Endodermal cell (in vitro differentiated cells): ENCODE measurements around the gene BAIAP2. TPM values are rescaled to one million over a fixed set of nuclear protein-coding genes. Genes with fewer than 3 reads are reported as not detected.

Source experiments
- DNase-seq: peaks from one replicate; pipeline ENCODE4 v3.0.0-alpha.2; 2017
- H3K27ac ChIP-seq: 2 replicates; pipeline ENCODE4 v1.5.1; 2013; ENCODE audit warnings: mild to moderate bottlenecking, low read depth, low read length, moderate library complexity
- H3K27me3 ChIP-seq: 2 replicates; pipeline ENCODE4 v1.6.1; 2013; ENCODE audit warnings: mild to moderate bottlenecking, low read length, moderate library complexity; ENCODE audit not compliant: insufficient read depth, control insufficient read depth, poor library complexity, severe bottlenecking
- H3K36me3 ChIP-seq: 2 replicates; pipeline ENCODE4 v1.7.0; 2013; ENCODE audit warnings: mild to moderate bottlenecking, low read length, moderate library complexity; ENCODE audit not compliant: control insufficient read depth, insufficient read depth
- H3K4me1 ChIP-seq: one replicate; pipeline ENCODE4 v1.7.0; 2013; ENCODE audit warnings: low read length; ENCODE audit not compliant: control insufficient read depth, insufficient read depth
- H3K4me3 ChIP-seq: 2 replicates; pipeline ENCODE4 v1.5.1; 2013; ENCODE audit warnings: mild to moderate bottlenecking, low read length, moderate library complexity
- H3K9ac ChIP-seq: 2 replicates; pipeline ENCODE4 v1.6.1; 2013; ENCODE audit warnings: mild to moderate bottlenecking, low read length, moderate library complexity; ENCODE audit not compliant: poor library complexity, severe bottlenecking; ENCODE audit errors: extremely low read depth
- H3K9me3 ChIP-seq: 2 replicates; pipeline ENCODE4 v1.6.1; 2013; ENCODE audit warnings: mild to moderate bottlenecking, low read length, moderate library complexity; ENCODE audit not compliant: control insufficient read depth
- H3K27ac Mint-ChIP-seq: 2 replicates; pipeline ENCODE4 v1.8.0; 2020; ENCODE audit warnings: mixed read lengths
- H3K27me3 Mint-ChIP-seq: 2 replicates; pipeline ENCODE4 v1.8.0; 2021; ENCODE audit warnings: mild to moderate bottlenecking, mixed read lengths; ENCODE audit not compliant: insufficient read depth
- H3K36me3 Mint-ChIP-seq: 2 replicates; pipeline ENCODE4 v1.8.0; 2020; ENCODE audit warnings: low read depth, mixed read lengths
- H3K4me1 Mint-ChIP-seq: 2 replicates; pipeline ENCODE4 v1.8.0; 2020; ENCODE audit warnings: mixed read lengths
- H3K4me3 Mint-ChIP-seq: 2 replicates; pipeline ENCODE4 v1.8.0; 2020; ENCODE audit warnings: mild to moderate bottlenecking, moderate library complexity, mixed read lengths
- H3K9me3 Mint-ChIP-seq: 2 replicates; pipeline ENCODE4 v1.8.0; 2020; ENCODE audit warnings: mild to moderate bottlenecking, mixed read lengths
- WGBS, 2 experiments: methylation state at CpG; one replicate each; pipeline versions ENCODE4 v1.1.5 to v1.1.7; 2013; ENCODE audit warnings: missing lambda C conversion rate in 2 of 2, mixed read lengths in 1 of 2; ENCODE audit not compliant: insufficient coverage in 1 of 2, insufficient read length in 1 of 2; 5-methylcytosine and 5-hydroxymethylcytosine counted together
- total RNA-seq, 2 donors: library from RNA; stranded (reverse); fragmentation: NEBNext Ultra II Directional in 1 of 2; extraction: Animal tissue kit (Norgen Biotek cat#: 25700) in 1 of 2; gene quantifications; 2 replicates in 1 of 2; 3 replicates in 1 of 2; pipeline ENCODE4 v1.2.1, GENCODE V29; 2021
- TF ChIP-seq, protein P1 (sequence below): fragments of 200-600 bp; sonication (generic); conservative IDR thresholded peaks from 2 replicates; pipeline ENCODE4 v1.5.0; 2021; ENCODE audit warnings: antibody characterized with exemption, mild to moderate bottlenecking

The BAIAP2 gene
- total RNA-seq, 2 donors from 2014 or later = 24.9 to 32.7 TPM

DNA sequence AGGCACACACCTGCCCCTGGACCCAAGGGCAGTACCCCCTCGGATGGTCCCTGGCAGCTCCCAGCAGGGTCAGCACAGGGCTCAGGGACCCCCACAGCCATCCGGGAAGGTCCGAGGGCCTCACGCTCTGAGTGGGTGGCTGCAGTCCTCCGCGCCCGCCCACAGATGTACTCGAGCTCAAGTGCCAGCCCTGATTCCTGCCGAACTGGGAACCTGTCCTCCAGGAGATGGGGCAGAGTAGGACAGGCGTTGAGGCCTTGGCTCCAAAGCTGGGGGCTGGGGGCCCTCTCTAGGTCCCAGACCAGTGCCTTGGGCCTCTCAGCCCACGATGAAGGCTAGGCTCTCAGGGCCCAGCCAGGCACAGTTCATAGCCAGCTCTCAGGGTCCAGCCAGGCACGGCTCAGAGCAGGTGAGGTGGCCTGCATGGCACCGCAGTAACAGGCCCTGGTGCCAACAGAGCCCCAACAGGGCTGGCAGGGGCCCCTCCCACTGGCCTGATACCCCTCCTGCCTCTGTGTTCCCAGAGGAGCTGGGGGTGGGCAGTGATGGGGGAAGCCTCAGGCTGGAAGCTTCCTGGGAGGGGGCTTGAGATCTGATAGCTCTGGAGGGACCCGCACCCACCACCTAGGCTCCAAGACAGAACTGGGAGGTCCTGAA, 94.9 kb downstream of the BAIAP2 start:
- Histone ChIP-seq H3K9me3 (no peaks in the 10 kb centered on the region), H3K36me3 (no peaks in the 10 kb centered on the region), H3K27me3 (no peaks in the 10 kb centered on the region), H3K4me3 (no peak overlapping the region), H3K9ac (no peak overlapping the region), H3K27ac (no peak overlapping the region), H3K4me1 (no peaks in the 10 kb centered on the region)
- Mint-ChIP-seq H3K9me3 (no peaks in the 10 kb centered on the region), H3K36me3 (no peaks in the 10 kb centered on the region), H3K27ac (no peak overlapping the region), H3K4me3 (no peak overlapping the region), H3K27me3 (no peaks in the 10 kb centered on the region), H3K4me1 (no peaks in the 10 kb centered on the region)
- TF ChIP-seq, protein P1, sequence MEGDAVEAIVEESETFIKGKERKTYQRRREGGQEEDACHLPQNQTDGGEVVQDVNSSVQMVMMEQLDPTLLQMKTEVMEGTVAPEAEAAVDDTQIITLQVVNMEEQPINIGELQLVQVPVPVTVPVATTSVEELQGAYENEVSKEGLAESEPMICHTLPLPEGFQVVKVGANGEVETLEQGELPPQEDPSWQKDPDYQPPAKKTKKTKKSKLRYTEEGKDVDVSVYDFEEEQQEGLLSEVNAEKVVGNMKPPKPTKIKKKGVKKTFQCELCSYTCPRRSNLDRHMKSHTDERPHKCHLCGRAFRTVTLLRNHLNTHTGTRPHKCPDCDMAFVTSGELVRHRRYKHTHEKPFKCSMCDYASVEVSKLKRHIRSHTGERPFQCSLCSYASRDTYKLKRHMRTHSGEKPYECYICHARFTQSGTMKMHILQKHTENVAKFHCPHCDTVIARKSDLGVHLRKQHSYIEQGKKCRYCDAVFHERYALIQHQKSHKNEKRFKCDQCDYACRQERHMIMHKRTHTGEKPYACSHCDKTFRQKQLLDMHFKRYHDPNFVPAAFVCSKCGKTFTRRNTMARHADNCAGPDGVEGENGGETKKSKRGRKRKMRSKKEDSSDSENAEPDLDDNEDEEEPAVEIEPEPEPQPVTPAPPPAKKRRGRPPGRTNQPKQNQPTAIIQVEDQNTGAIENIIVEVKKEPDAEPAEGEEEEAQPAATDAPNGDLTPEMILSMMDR = no peak
- 87 to 100% methylated on average over 4 to 14 of the region's 14 CpGs for WGBS, 2 experiments
- DNase-seq = no peak

- H3K9ac ChIP-seq = no peak overlapping the region
- H3K4me3 ChIP-seq = no peak overlapping the region
- H3K27ac ChIP-seq = no peak overlapping the region
- WGBS, 2 experiments = 91 to 92% methylated on average over 23 to 41 of the region's 41 CpGs
- no peaks in the 10 kb centered on the region for H3K36me3 ChIP-seq
- TF ChIP-seq, protein P1 = no peak
- H3K4me1 Mint-ChIP-seq = no peaks in the 10 kb centered on the region
- no peaks in the 10 kb centered on the region for H3K27me3 ChIP-seq
- no peaks in the 10 kb centered on the region for H3K36me3 Mint-ChIP-seq
- DNase-seq = no peak
- no peaks in the 10 kb centered on the region for H3K4me1 ChIP-seq
- no peak overlapping the region for H3K4me3 Mint-ChIP-seq
- H3K27me3 Mint-ChIP-seq = no peaks in the 10 kb centered on the region
- H3K9me3 ChIP-seq = no peaks in the 10 kb centered on the region
- no peak overlapping the region for H3K27ac Mint-ChIP-seq
- no peaks in the 10 kb centered on the region for H3K9me3 Mint-ChIP-seq
These were observed 95.7 kb downstream of the BAIAP2 start for GRCh38 chr17:81130385-81131361.

DNA sequence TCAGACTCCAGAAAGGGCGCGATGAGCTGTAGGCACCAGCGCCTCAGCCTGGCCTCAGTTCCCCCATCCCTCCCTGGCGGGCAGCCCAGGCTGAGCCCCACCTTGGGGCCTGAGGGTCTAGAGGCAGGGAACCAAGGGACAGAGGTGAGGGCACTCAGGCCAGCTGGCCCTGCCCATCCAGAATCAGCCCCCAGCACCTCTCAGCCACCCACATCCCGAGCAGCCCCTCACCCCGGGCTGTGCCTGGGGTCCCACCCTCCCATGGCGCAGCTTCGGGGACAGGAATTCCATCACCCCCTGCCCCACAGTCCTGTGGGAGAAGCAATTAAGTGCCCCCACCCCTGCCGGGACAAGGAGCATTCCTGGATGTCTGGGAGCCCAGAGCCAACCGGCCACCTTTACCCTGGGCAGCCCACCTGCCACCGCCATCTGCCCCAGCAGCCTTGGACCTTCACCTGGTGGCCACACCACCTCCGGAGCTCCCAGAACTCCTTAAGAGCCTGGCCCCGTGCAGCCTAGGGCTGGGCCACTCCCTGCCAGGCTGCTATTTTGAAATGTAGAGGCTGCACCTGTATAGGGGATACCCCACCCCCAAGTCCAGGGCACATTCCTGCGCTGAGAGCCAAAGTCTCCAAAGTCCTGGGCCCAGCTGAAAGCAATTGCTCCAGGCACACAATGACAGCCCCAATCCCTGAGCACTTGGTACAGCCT, 96.7 kb downstream of the BAIAP2 start:
- Histone ChIP-seq H3K9me3 (no peaks in the 10 kb centered on the region), H3K27me3 (no peaks in the 10 kb centered on the region), H3K4me1 (no peaks in the 10 kb centered on the region), H3K36me3 (no peaks in the 10 kb centered on the region), H3K4me3 (no peak overlapping the region), H3K9ac (no peak overlapping the region), H3K27ac (no peak overlapping the region)
- DNase-seq = no peak
- Mint-ChIP-seq H3K9me3 (no peaks in the 10 kb centered on the region), H3K27ac (no peak overlapping the region), H3K4me3 (no peak overlapping the region), H3K4me1 (no peaks in the 10 kb centered on the region), H3K36me3 (no peaks in the 10 kb centered on the region), H3K27me3 (no peaks in the 10 kb centered on the region)
- TF ChIP-seq, protein P1 = no peak
- WGBS, 2 experiments = 89 to 91% methylated on average over 8 to 14 of the region's 14 CpGs
